GM19328 (cell line): ENCODE results near the gene WDHD1.
"Not testable (repeated sequence)": the region's sequence is repeated elsewhere in the genome, so short reads cannot be mapped to it uniquely, and the experiment has no call there.

Source experiments
- ATAC-seq: cut with Tn5 transposase; IDR thresholded peaks from one replicate; pipeline ENCODE4 v1.9.1; 2021; ENCODE audit warnings: mild to moderate bottlenecking, moderate library complexity; ENCODE audit not compliant: unreplicated experiment

Gene WDHD1

GRCh38 chr14:54974788-54975414 lies 52.0 kb downstream of the WDHD1 start:
- no peak for ATAC-seq

- ATAC-seq = no peak
Measured at GRCh38 chr14:54967496-54967895, 59.4 kb downstream of the WDHD1 start.

GRCh38 chr14:54955143-54955542 lies 71.8 kb downstream of the WDHD1 start:
- ATAC-seq = no peak

- ATAC-seq = not testable (repeated sequence)
Measured at GRCh38 chr14:54953609-54954008, 73.3 kb downstream of the WDHD1 start.

- not testable (repeated sequence) for ATAC-seq
Measured at GRCh38 chr14:54952803-54953202, 74.1 kb downstream of the WDHD1 start.

GRCh38 chr14:54947230-54947629 lies 79.7 kb downstream of the WDHD1 start:
- no peak for ATAC-seq

GRCh38 chr14:54946500-54946899 lies 80.4 kb downstream of the WDHD1 start:
- ATAC-seq = no peak

GRCh38 chr14:54944737-54945391 lies 82.0 kb downstream of the WDHD1 start:
- no peak for ATAC-seq

- no peak for ATAC-seq
Measured at GRCh38 chr14:54942913-54943312, 84.0 kb downstream of the WDHD1 start.

- ATAC-seq = no peak
Measured at GRCh38 chr14:54936816-54937215, 90.1 kb downstream of the WDHD1 start.

- ATAC-seq = no peak
Measured at GRCh38 chr14:54935958-54936357, 90.9 kb downstream of the WDHD1 start.

- no peak for ATAC-seq
Measured at GRCh38 chr14:54935100-54935499, 91.8 kb downstream of the WDHD1 start.

GRCh38 chr14:54933006-54933405 lies 93.9 kb downstream of the WDHD1 start:
- no peak for ATAC-seq

- ATAC-seq = no peak
Measured at GRCh38 chr14:54931598-54932340, 95.1 kb downstream of the WDHD1 start.

- no peak for ATAC-seq
Measured at GRCh38 chr14:54931101-54931500, 95.8 kb downstream of the WDHD1 start.

GRCh38 chr14:54929556-54929955 lies 97.3 kb downstream of the WDHD1 start:
- no peak for ATAC-seq

- ATAC-seq = no peak
Measured at GRCh38 chr14:54928216-54928615, 98.7 kb downstream of the WDHD1 start.

- ATAC-seq = no peak
Measured at GRCh38 chr14:54927551-54927950, 99.3 kb downstream of the WDHD1 start.

- not testable (repeated sequence) for ATAC-seq
Measured at GRCh38 chr14:54926570-54926969, 100.3 kb downstream of the WDHD1 start.

- ATAC-seq = no peak
Measured at GRCh38 chr14:54922598-54922997, 104.3 kb downstream of the WDHD1 start.

- ATAC-seq = no peak
Measured at GRCh38 chr14:54920052-54920451, 106.8 kb downstream of the WDHD1 start.

GRCh38 chr14:54919330-54919729 lies 107.6 kb downstream of the WDHD1 start:
- ATAC-seq = no peak
